GM13976 (cell line): Measurements from ENCODE around the gene CALR3.
"Not testable (repeated sequence)": the region's sequence is repeated elsewhere in the genome, so short reads cannot be mapped to it uniquely, and the experiment has no call there.

Experiments used
- DNase-seq: peaks from one replicate; pipeline ENCODE4 v3.0.0; 2012; ENCODE audit warnings: low spot score
- CTCF ChIP-seq: IDR thresholded peaks from 2 replicates; pipeline ENCODE4 v1.5.1; 2012; ENCODE audit warnings: borderline replicate concordance, mild to moderate bottlenecking; ENCODE audit not compliant: insufficient read depth; ENCODE audit errors: extremely low read depth, missing control alignments, control extremely low read depth
- in situ Hi-C: fragments of 300-500 bp; cut with MboI; formaldehyde crosslinking; loops from one replicate; pipeline ENCODE4 v1.12.0; 2022; ENCODE audit warnings: low sequenced_read_pairs, mixed read lengths, inconsistent platforms; ENCODE audit not compliant: unreplicated experiment

CALR3 gene

GRCh38 chr19:16495982-16496612 lies at the start of gene CALR3, which contains the start of gene C19orf44:
TSS of gene CALR3 (minus strand) at chr19:16496167. CDS start at chr19:16496129, 38 bp downstream.
TSS of gene C19orf44 (plus strand) at chr19:16496394. CDS start at chr19:16500793, 4,399 bp downstream.
- in situ Hi-C loops, result no loop called here
- peak; percentile 98 for DNase-seq
- no peak for TF ChIP-seq CTCF

- in situ Hi-C loops, result no loop called here
- TF ChIP-seq CTCF, result no peak
- no peak for DNase-seq
Observed at GRCh38 chr19:16544473-16545231, 48.7 kb upstream of the CALR3 start.

GRCh38 chr19:16543734-16544133 lies 47.8 kb upstream of the CALR3 start:
- DNase-seq, in situ Hi-C loops: not testable (repeated sequence)

GRCh38 chr19:16542910-16543472 lies 47.0 kb upstream of the CALR3 start:
- TF ChIP-seq CTCF, result no peak
- in situ Hi-C loops, result no loop called here
- no peak for DNase-seq

GRCh38 chr19:16542045-16542909 lies 46.3 kb upstream of the CALR3 start, which contains the start of gene CHERP:
TSS of gene CHERP (minus strand) at chr19:16542437. CDS start at chr19:16542378, 59 bp downstream.
- no peak for TF ChIP-seq CTCF
- in situ Hi-C loops, result no loop called here
- peak; percentile 97 for DNase-seq

GRCh38 chr19:16541526-16542044 lies 45.6 kb upstream of the CALR3 start:
- no peak for DNase-seq
- no peak for TF ChIP-seq CTCF
- in situ Hi-C loops, result no loop called here
